CD4-positive, alpha-beta T cell treated with Interleukin-15 for 1 hour (primary cell): ENCODE data around the gene GMPS.
"Not testable (repeated sequence)": the region's sequence is repeated elsewhere in the genome, so short reads cannot be mapped to it uniquely, and the experiment has no call there.

Source experiments
- DNase-seq: peaks from one replicate; pipeline ENCODE4 v3.0.0-alpha.2; 2020

Gene GMPS

GRCh38 chr3:155944081-155944480 is 73.6 kb downstream of the GMPS start:
- no peak for DNase-seq

- DNase-seq, result no peak
These were observed 75.7 kb downstream of the GMPS start for GRCh38 chr3:155946178-155946577.

GRCh38 chr3:155948476-155948875 is 78.0 kb downstream of the GMPS start:
- DNase-seq, result no peak

- DNase-seq, result no peak
These were observed 79.2 kb downstream of the GMPS start for GRCh38 chr3:155949453-155950217.

GRCh38 chr3:155956508-155957411 is 86.3 kb downstream of the GMPS start:
- no peak for DNase-seq

- no peak for DNase-seq
These were observed 87.0 kb downstream of the GMPS start for GRCh38 chr3:155957412-155957880.

- DNase-seq, result no peak
These were observed 88.2 kb downstream of the GMPS start for GRCh38 chr3:155958676-155959075.

GRCh38 chr3:155960060-155960459 is 89.6 kb downstream of the GMPS start:
- DNase-seq, result no peak

- not testable (repeated sequence) for DNase-seq
These were observed 90.6 kb downstream of the GMPS start for GRCh38 chr3:155961044-155961443.

GRCh38 chr3:155963570-155963969 is 93.1 kb downstream of the GMPS start:
- no peak for DNase-seq

- DNase-seq, result no peak
These were observed 99.9 kb downstream of the GMPS start for GRCh38 chr3:155970398-155970797.

GRCh38 chr3:155972885-155973584 is 102.6 kb downstream of the GMPS start:
- DNase-seq, result no peak

GRCh38 chr3:155978324-155978723 is 107.9 kb downstream of the GMPS start:
- DNase-seq, result no peak

- no peak for DNase-seq
These were observed 109.3 kb downstream of the GMPS start for GRCh38 chr3:155979746-155980145.

- DNase-seq, result no peak
These were observed 111.2 kb downstream of the GMPS start for GRCh38 chr3:155981669-155982068.

- DNase-seq, result no peak
These were observed 113.5 kb downstream of the GMPS start for GRCh38 chr3:155983834-155984474.

- DNase-seq, result no peak
These were observed 114.5 kb downstream of the GMPS start for GRCh38 chr3:155984791-155985417.

GRCh38 chr3:155989536-155989935 is 119.1 kb downstream of the GMPS start:
- DNase-seq, result no peak

- no peak for DNase-seq
These were observed 120.8 kb downstream of the GMPS start for GRCh38 chr3:155991212-155991611.

- no peak for DNase-seq
These were observed 121.4 kb downstream of the GMPS start for GRCh38 chr3:155991847-155992246.
